ENCODE results near the gene EYA2. TPM values are rescaled to one million over a fixed set of nuclear protein-coding genes. Genes with fewer than 3 reads are reported as not detected.

EYA2 gene
- total RNA-seq, 1 experiment from 2014 or later, result 0.25 TPM

- BruUV-seq (replicated peaks), result no TSS peak
- Mint-ChIP-seq H3K27ac (ENCODE audit: unreplicated experiment) (no peak overlapping the region), H3K9me3 (ENCODE audit: unreplicated experiment) (no peaks in the 10 kb centered on the region), H3K4me3 (ENCODE audit: unreplicated experiment) (no peak overlapping the region), H3K4me1 (ENCODE audit: low read depth, unreplicated experiment) (no peaks in the 10 kb centered on the region), H3K36me3 (ENCODE audit: insufficient read depth, unreplicated experiment) (no peaks in the 10 kb centered on the region), H3K27me3 (ENCODE audit: insufficient read depth, unreplicated experiment) (peaks cover 30% of the 10 kb centered on the region)
- DNase-seq, result no peak
- CTCF ChIA-PET, result no interaction called here
- TF ChIP-seq, protein P1, sequence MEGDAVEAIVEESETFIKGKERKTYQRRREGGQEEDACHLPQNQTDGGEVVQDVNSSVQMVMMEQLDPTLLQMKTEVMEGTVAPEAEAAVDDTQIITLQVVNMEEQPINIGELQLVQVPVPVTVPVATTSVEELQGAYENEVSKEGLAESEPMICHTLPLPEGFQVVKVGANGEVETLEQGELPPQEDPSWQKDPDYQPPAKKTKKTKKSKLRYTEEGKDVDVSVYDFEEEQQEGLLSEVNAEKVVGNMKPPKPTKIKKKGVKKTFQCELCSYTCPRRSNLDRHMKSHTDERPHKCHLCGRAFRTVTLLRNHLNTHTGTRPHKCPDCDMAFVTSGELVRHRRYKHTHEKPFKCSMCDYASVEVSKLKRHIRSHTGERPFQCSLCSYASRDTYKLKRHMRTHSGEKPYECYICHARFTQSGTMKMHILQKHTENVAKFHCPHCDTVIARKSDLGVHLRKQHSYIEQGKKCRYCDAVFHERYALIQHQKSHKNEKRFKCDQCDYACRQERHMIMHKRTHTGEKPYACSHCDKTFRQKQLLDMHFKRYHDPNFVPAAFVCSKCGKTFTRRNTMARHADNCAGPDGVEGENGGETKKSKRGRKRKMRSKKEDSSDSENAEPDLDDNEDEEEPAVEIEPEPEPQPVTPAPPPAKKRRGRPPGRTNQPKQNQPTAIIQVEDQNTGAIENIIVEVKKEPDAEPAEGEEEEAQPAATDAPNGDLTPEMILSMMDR (IDR thresholded peaks at IDR 0.05; ENCODE audit: insufficient read depth in 1 of 2, low read depth in 1 of 2, low read length in 1 of 2, severe bottlenecking in 1 of 2, unreplicated experiment in 1 of 2), result no peak
- H3K36me3 ChIP-seq (ENCODE audit: control insufficient read depth, insufficient read depth, low read length), result no peaks in the 10 kb centered on the region
- no peaks in the 10 kb centered on the region for H3K4me1 ChIP-seq
- peaks cover 4% of the 10 kb centered on the region for H3K27me3 ChIP-seq (replicated peaks; ENCODE audit: control insufficient read depth, insufficient read depth, low read length)
- POLR2A ChIA-PET, result no interaction called here
- no peak overlapping the region for H3K4me3 ChIP-seq (ENCODE audit: low read depth, low read length)
- intact Hi-C loops (cut with micrococcal nuclease; ENCODE audit: unreplicated experiment), result no loop called here
- H3K9me3 ChIP-seq, result no peaks in the 10 kb centered on the region
Measured at GRCh38 chr20:46905364-46906125, 10.9 kb downstream of the EYA2 start.

- Histone ChIP-seq H3K27me3 (replicated peaks; ENCODE audit: control insufficient read depth, insufficient read depth, low read length) (no peaks in the 10 kb centered on the region), H3K36me3 (ENCODE audit: control insufficient read depth, insufficient read depth, low read length) (no peaks in the 10 kb centered on the region), H3K4me3 (ENCODE audit: low read depth, low read length) (no peak overlapping the region), H3K9me3 (0 out of 2 replicates have a peak, but pooled peaks cover 5% of the 10 kb centered on the region), H3K4me1 (no peaks in the 10 kb centered on the region)
- Mint-ChIP-seq H3K4me3 (ENCODE audit: unreplicated experiment) (no peak overlapping the region), H3K27me3 (ENCODE audit: insufficient read depth, unreplicated experiment) (peaks cover 21% of the 10 kb centered on the region), H3K27ac (ENCODE audit: unreplicated experiment) (no peak overlapping the region), H3K4me1 (ENCODE audit: low read depth, unreplicated experiment) (no peaks in the 10 kb centered on the region), H3K9me3 (ENCODE audit: unreplicated experiment) (peaks cover 10% of the 10 kb centered on the region), H3K36me3 (ENCODE audit: insufficient read depth, unreplicated experiment) (no peaks in the 10 kb centered on the region)
- POLR2A ChIA-PET, result no interaction called here
- TF ChIP-seq, protein P1 (IDR thresholded peaks at IDR 0.05; ENCODE audit: insufficient read depth in 1 of 2, low read depth in 1 of 2, low read length in 1 of 2, severe bottlenecking in 1 of 2, unreplicated experiment in 1 of 2), result no peak
- no peak for DNase-seq
- CTCF ChIA-PET, result no interaction called here
- intact Hi-C loops (cut with micrococcal nuclease; ENCODE audit: unreplicated experiment), result no loop called here
- BruUV-seq (replicated peaks), result no TSS peak
Measured at GRCh38 chr20:46913329-46914044, 18.8 kb downstream of the EYA2 start.

- intact Hi-C loops (cut with micrococcal nuclease; ENCODE audit: unreplicated experiment), result no loop called here
- POLR2A ChIA-PET, result no interaction called here
- BruUV-seq (replicated peaks), result no TSS peak
- Mint-ChIP-seq H3K9me3 (ENCODE audit: unreplicated experiment) (peaks cover 10% of the 10 kb centered on the region), H3K27ac (ENCODE audit: unreplicated experiment) (no peak overlapping the region), H3K4me3 (ENCODE audit: unreplicated experiment) (no peak overlapping the region), H3K36me3 (ENCODE audit: insufficient read depth, unreplicated experiment) (no peaks in the 10 kb centered on the region), H3K27me3 (ENCODE audit: insufficient read depth, unreplicated experiment) (peaks cover 17% of the 10 kb centered on the region), H3K4me1 (ENCODE audit: low read depth, unreplicated experiment) (no peaks in the 10 kb centered on the region)
- Histone ChIP-seq H3K4me1 (no peaks in the 10 kb centered on the region), H3K9me3 (0 out of 2 replicates have a peak, but pooled peaks cover 5% of the 10 kb centered on the region), H3K36me3 (ENCODE audit: control insufficient read depth, insufficient read depth, low read length) (no peaks in the 10 kb centered on the region), H3K4me3 (ENCODE audit: low read depth, low read length) (no peak overlapping the region), H3K27me3 (replicated peaks; ENCODE audit: control insufficient read depth, insufficient read depth, low read length) (no peaks in the 10 kb centered on the region)
- TF ChIP-seq, protein P1 (IDR thresholded peaks at IDR 0.05; ENCODE audit: insufficient read depth in 1 of 2, low read depth in 1 of 2, low read length in 1 of 2, severe bottlenecking in 1 of 2, unreplicated experiment in 1 of 2), result no peak
- DNase-seq, result no peak
- CTCF ChIA-PET, result no interaction called here
Measured at GRCh38 chr20:46914789-46915379, 20.2 kb downstream of the EYA2 start.

All from Caco-2 (cell line).